GM23338 (cell line): Measurements from ENCODE around the gene BATF3. TPM values are rescaled to one million over a fixed set of nuclear protein-coding genes. Genes with fewer than 3 reads are reported as not detected.

ENCODE experiments used
- ATAC-seq: fragments of 200-7000 bp; cut with Tn5 transposase; 3 replicates; pipeline ENCODE4 v1.9.1; 2020
- DNase-seq: peaks from one replicate; pipeline ENCODE4 v3.0.0-alpha.2; 2015; ENCODE audit warnings: low spot score
- H2AFZ ChIP-seq: fragments of 200-600 bp; sonication (generic); 2 replicates; pipeline ENCODE4 v1.8.0; 2016; ENCODE audit warnings: antibody characterized with exemption, mild to moderate bottlenecking, moderate library complexity
- H3F3A ChIP-seq: fragments of 200-600 bp; sonication (generic); replicated peaks from 2 replicates; pipeline ENCODE4 v1.8.0; 2017; ENCODE audit warnings: antibody characterized with exemption, mixed run types, low read depth
- H3K27ac ChIP-seq: fragments of 200-600 bp; sonication (generic); 2 replicates; pipeline ENCODE4 v1.6.1; 2016; ENCODE audit warnings: low read depth
- H3K27me3 ChIP-seq: fragments of 200-600 bp; sonication (generic); 2 replicates; pipeline ENCODE4 v1.8.0; 2016; ENCODE audit warnings: mild to moderate bottlenecking, mixed run types, moderate library complexity; ENCODE audit not compliant: insufficient read depth
- H3K36me3 ChIP-seq: fragments of 200-600 bp; sonication (generic); 2 replicates; pipeline ENCODE4 v1.8.0; 2016; ENCODE audit warnings: mild to moderate bottlenecking; ENCODE audit not compliant: insufficient read depth
- H3K4me1 ChIP-seq: fragments of 200-600 bp; sonication (generic); 2 replicates; pipeline ENCODE4 v1.8.0; 2016; ENCODE audit warnings: mild to moderate bottlenecking, moderate library complexity; ENCODE audit not compliant: insufficient read depth
- H3K4me2 ChIP-seq: fragments of 200-600 bp; sonication (generic); 2 replicates; pipeline ENCODE4 v1.7.1; 2017; ENCODE audit warnings: mixed run types
- H3K4me3 ChIP-seq: fragments of 200-600 bp; sonication (generic); 2 replicates; pipeline ENCODE4 v1.6.1; 2016; ENCODE audit warnings: mixed run types
- H3K79me2 ChIP-seq: fragments of 200-600 bp; sonication (generic); replicated peaks from 2 replicates; pipeline ENCODE4 v1.8.0; 2017; ENCODE audit warnings: mild to moderate bottlenecking; ENCODE audit not compliant: insufficient read depth
- H3K9me2 ChIP-seq: fragments of 200-600 bp; sonication (generic); 2 replicates; pipeline ENCODE4 v1.8.0; 2017; ENCODE audit not compliant: insufficient read depth
- H4K20me1 ChIP-seq: fragments of 200-600 bp; sonication (generic); replicated peaks from 2 replicates; pipeline ENCODE4 v1.8.0; 2017; ENCODE audit warnings: mild to moderate bottlenecking; ENCODE audit not compliant: insufficient read depth
- H3K27ac Mint-ChIP-seq: 2 replicates; pipeline ENCODE4 v1.8.0; 2020; ENCODE audit warnings: inconsistent platforms, mild to moderate bottlenecking, moderate library complexity, mixed read lengths
- H3K27me3 Mint-ChIP-seq: 3 replicates; pipeline ENCODE4 v1.8.0; 2022; ENCODE audit warnings: low read depth, mild to moderate bottlenecking, moderate library complexity, mixed read lengths, inconsistent platforms; ENCODE audit not compliant: insufficient read depth, poor library complexity
- H3K36me3 Mint-ChIP-seq: 3 replicates; pipeline ENCODE4 v1.8.0; 2021; ENCODE audit warnings: low read depth, mild to moderate bottlenecking, inconsistent platforms, moderate library complexity, mixed read lengths
- H3K4me1 Mint-ChIP-seq: 3 replicates; pipeline ENCODE4 v1.8.0; 2020; ENCODE audit warnings: mild to moderate bottlenecking, inconsistent platforms, mixed read lengths
- H3K4me3 Mint-ChIP-seq: 3 replicates; pipeline ENCODE4 v1.8.0; 2021; ENCODE audit warnings: moderate library complexity, mild to moderate bottlenecking, inconsistent platforms, mixed read lengths
- H3K9me3 Mint-ChIP-seq: 3 replicates; pipeline ENCODE4 v1.8.0; 2020; ENCODE audit warnings: moderate library complexity, mild to moderate bottlenecking, inconsistent platforms, mixed read lengths
- EZH2 ChIP-seq: fragments of 200-600 bp; sonication (generic); IDR thresholded peaks from one replicate; pipeline ENCODE4 v1.8.0; 2017; ENCODE audit warnings: antibody characterized with exemption, mild to moderate bottlenecking, low read depth; ENCODE audit not compliant: unreplicated experiment
- EZH2phosphoT487 ChIP-seq: fragments of 200-600 bp; sonication (generic); IDR thresholded peaks from one replicate; pipeline ENCODE4 v1.8.1; 2018; ENCODE audit warnings: antibody characterized with exemption; ENCODE audit not compliant: unreplicated experiment
- JUNB ChIP-seq: IDR thresholded peaks from one replicate; pipeline ENCODE4 v1.6.1; 2016; ENCODE audit warnings: antibody characterized with exemption; ENCODE audit not compliant: unreplicated experiment
- ZNF114 ChIP-seq: fragments of 250-450 bp; sonication (Bioruptor Pico); IDR thresholded peaks from 2 replicates; pipeline ENCODE4 v1.5.0; 2020; ENCODE audit warnings: mild to moderate bottlenecking, moderate library complexity
- polyA plus RNA-seq: library from polyadenylated mRNA; unstranded; fragments of >200 nt; fragmentation: Nextera tagmentation; extraction: Ambion mirVana; gene quantifications from 2 replicates; pipeline ENCODE4 v1.2.1, GENCODE V29; 2016
- total RNA-seq: library from RNA; depleted of rRNA; stranded (reverse); fragments of >200 nt; shearing (Covaris generic); gene quantifications from 2 replicates; pipeline ENCODE4 v1.2.3, GENCODE V29; 2014
- TF ChIP-seq, protein P1 (sequence below): IDR thresholded peaks from 2 replicates; pipeline ENCODE4 v1.6.1; 2016; ENCODE audit warnings: antibody characterized with exemption
- TF ChIP-seq, protein P2 (sequence below): IDR thresholded peaks from one replicate; pipeline ENCODE4 v1.6.1; 2018; ENCODE audit warnings: antibody characterized with exemption; ENCODE audit not compliant: unreplicated experiment
- TF ChIP-seq, protein P3 (sequence below), 2 experiments: fragments of 200-600 bp in 1 of 2; sonication (generic) in 1 of 2; conservative IDR thresholded peaks; 2 replicates each; pipeline versions ENCODE4 v1.5.1 to v1.6.1; 2016 to 2017; ENCODE audit warnings: antibody characterized with exemption in 2 of 2, low read depth in 2 of 2, mild to moderate bottlenecking in 2 of 2, moderate library complexity in 1 of 2

The BATF3 gene
- total and polyA plus RNA-seq, 2 experiments from 2014 or later = 3.6 to 7.8 TPM

DNA sequence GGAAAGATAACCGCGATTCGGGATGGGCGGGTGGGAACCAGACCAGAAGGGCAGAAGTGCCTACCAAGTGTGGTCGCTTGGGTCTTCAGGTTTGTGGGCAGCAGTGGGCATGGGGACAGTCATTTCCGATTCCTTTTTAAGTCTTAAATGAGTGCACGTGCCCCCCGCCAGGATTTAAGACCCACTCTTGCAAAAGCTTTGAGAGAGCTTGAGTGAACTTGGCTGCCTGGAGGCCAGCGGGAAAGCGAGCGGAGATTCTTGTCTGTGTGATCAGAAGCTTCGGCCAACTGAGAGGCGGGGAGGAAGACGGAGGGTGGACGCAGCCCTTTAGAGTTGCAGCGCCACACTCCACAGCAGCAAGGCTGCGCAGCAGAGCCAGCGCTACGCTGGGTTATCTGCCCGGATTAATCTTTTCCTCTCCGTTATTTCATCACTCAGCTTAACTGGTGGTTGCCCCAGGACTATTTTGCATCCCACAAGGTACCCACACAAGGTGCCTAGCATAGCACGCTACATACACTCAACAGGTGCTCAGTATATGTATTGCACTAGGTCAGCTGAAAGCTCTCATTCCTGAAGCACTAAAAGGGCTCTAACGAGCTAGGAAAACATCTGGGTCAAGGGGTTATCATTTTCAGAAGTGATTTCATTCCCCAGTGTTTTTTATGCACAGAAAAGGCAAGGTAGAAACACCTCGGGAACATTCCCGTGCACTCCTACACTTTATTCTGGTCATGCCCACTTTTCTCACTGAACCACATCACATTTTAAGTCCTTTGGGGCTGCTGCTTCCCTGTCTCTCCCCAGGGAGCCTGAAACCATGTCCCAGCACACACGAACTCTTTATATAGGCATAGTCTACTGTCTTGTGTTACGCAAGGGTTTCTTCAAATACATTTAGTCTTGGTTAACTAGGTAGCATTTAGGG is 1.5 kb upstream of the BATF3 start:
- Histone ChIP-seq H3K9me2 (no peaks in the 10 kb centered on the region), H3K4me2 (peak overlapping the region; percentile 89), H3K4me3 (peak overlapping the region; percentile 68), H3K79me2 (no peaks in the 10 kb centered on the region), H3F3A (0 out of 2 replicates have a peak, but pooled peaks cover 10% of the 10 kb centered on the region), H3K36me3 (no peaks in the 10 kb centered on the region), H4K20me1 (no peaks in the 10 kb centered on the region; the same call in 1 of the 2 replicates), H3K27me3 (peaks cover 73% of the 10 kb centered on the region), H3K4me1 (peaks cover 15% of the 10 kb centered on the region), H2AFZ (no peak overlapping the region), H3K27ac (no peak overlapping the region)
- Mint-ChIP-seq H3K4me1 (peaks cover 23% of the 10 kb centered on the region), H3K9me3 (no peaks in the 10 kb centered on the region), H3K36me3 (no peaks in the 10 kb centered on the region; the same call in 2 of the 3 replicates), H3K27ac (no peak overlapping the region), H3K27me3 (peaks cover 42% of the 10 kb centered on the region), H3K4me3 (peak overlapping the region; percentile 72)
- TF ChIP-seq, protein P1, sequence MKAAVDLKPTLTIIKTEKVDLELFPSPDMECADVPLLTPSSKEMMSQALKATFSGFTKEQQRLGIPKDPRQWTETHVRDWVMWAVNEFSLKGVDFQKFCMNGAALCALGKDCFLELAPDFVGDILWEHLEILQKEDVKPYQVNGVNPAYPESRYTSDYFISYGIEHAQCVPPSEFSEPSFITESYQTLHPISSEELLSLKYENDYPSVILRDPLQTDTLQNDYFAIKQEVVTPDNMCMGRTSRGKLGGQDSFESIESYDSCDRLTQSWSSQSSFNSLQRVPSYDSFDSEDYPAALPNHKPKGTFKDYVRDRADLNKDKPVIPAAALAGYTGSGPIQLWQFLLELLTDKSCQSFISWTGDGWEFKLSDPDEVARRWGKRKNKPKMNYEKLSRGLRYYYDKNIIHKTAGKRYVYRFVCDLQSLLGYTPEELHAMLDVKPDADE = no peak
- TF ChIP-seq, protein P2, sequence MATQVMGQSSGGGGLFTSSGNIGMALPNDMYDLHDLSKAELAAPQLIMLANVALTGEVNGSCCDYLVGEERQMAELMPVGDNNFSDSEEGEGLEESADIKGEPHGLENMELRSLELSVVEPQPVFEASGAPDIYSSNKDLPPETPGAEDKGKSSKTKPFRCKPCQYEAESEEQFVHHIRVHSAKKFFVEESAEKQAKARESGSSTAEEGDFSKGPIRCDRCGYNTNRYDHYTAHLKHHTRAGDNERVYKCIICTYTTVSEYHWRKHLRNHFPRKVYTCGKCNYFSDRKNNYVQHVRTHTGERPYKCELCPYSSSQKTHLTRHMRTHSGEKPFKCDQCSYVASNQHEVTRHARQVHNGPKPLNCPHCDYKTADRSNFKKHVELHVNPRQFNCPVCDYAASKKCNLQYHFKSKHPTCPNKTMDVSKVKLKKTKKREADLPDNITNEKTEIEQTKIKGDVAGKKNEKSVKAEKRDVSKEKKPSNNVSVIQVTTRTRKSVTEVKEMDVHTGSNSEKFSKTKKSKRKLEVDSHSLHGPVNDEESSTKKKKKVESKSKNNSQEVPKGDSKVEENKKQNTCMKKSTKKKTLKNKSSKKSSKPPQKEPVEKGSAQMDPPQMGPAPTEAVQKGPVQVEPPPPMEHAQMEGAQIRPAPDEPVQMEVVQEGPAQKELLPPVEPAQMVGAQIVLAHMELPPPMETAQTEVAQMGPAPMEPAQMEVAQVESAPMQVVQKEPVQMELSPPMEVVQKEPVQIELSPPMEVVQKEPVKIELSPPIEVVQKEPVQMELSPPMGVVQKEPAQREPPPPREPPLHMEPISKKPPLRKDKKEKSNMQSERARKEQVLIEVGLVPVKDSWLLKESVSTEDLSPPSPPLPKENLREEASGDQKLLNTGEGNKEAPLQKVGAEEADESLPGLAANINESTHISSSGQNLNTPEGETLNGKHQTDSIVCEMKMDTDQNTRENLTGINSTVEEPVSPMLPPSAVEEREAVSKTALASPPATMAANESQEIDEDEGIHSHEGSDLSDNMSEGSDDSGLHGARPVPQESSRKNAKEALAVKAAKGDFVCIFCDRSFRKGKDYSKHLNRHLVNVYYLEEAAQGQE = no peak
- TF ChIP-seq, protein P3, sequence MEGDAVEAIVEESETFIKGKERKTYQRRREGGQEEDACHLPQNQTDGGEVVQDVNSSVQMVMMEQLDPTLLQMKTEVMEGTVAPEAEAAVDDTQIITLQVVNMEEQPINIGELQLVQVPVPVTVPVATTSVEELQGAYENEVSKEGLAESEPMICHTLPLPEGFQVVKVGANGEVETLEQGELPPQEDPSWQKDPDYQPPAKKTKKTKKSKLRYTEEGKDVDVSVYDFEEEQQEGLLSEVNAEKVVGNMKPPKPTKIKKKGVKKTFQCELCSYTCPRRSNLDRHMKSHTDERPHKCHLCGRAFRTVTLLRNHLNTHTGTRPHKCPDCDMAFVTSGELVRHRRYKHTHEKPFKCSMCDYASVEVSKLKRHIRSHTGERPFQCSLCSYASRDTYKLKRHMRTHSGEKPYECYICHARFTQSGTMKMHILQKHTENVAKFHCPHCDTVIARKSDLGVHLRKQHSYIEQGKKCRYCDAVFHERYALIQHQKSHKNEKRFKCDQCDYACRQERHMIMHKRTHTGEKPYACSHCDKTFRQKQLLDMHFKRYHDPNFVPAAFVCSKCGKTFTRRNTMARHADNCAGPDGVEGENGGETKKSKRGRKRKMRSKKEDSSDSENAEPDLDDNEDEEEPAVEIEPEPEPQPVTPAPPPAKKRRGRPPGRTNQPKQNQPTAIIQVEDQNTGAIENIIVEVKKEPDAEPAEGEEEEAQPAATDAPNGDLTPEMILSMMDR (conservative IDR thresholded peaks at IDR 0.05; ENCODE audit: low read depth in 2 of 2) = peak in 1 of 2 experiments; percentile 19; a peak in 2 of 4 replicates
- DNase-seq = peak; percentile 72
- ATAC-seq = peak; percentile 62

DNA sequence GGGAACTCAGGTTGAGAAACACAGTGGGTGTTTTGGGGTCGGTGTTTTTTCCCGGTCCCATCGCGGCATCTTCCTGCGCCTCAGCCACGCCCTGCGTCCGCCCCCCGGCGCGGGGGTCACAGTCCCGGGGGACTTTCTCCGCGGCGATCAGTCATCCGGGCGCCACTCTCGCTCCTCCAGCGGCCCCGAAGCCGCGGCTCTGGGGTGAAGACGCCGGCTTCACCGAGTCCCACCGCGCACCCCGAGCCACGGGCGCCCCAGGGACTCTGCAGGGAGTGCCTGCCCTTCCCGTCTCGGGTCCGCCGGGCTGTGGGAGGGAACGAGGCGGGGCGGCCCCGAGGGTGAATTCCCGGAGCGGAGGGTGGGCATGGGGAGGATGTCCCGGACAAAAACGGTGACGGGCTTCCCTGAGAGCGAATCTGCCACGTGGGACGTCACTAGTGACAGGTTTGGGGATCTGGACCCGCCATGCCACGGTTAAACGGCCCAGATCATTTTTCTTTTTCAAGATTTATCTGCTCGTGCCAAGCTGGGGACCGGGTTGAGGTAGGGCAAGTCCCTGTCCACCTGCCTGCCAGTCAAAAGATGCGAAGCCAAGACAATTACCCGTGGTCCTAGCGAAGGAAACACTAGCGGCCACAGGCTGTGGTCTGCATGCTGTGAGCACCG is 717 bp upstream of the BATF3 start:
- Histone ChIP-seq H3K9me2 (no peaks in the 10 kb centered on the region), H3F3A (0 out of 2 replicates have a peak, but pooled peaks cover 10% of the 10 kb centered on the region), H3K4me3 (peak overlapping the region; percentile 68), H3K79me2 (no peaks in the 10 kb centered on the region), H3K27me3 (peaks cover 73% of the 10 kb centered on the region), H2AFZ (peak overlapping the region; percentile 96), H3K36me3 (no peaks in the 10 kb centered on the region), H3K27ac (no peak overlapping the region), H4K20me1 (no peaks in the 10 kb centered on the region; the same call in 1 of the 2 replicates), H3K4me1 (peaks cover 15% of the 10 kb centered on the region), H3K4me2 (peak overlapping the region; percentile 89)
- H3K4me3 Mint-ChIP-seq = peak overlapping the region; percentile 72
- peak; percentile 19 for DNase-seq
- H3K4me1 Mint-ChIP-seq = peaks cover 23% of the 10 kb centered on the region
- TF ChIP-seq JUNB (no peak), EZH2 (peak; percentile 27), ZNF114 (no peak), EZH2phosphoT487 (peak; percentile 44)
- TF ChIP-seq, protein P1 = no peak
- TF ChIP-seq, protein P2 = no peak
- H3K27me3 Mint-ChIP-seq = peaks cover 42% of the 10 kb centered on the region
- H3K27ac Mint-ChIP-seq = no peak overlapping the region
- no peaks in the 10 kb centered on the region for H3K9me3 Mint-ChIP-seq
- no peaks in the 10 kb centered on the region; the same call in 2 of the 3 replicates for H3K36me3 Mint-ChIP-seq
- peak; percentile 7 for ATAC-seq
